ENCODE data around the gene TMEM143.
"Not testable (repeated sequence)": the region's sequence is repeated elsewhere in the genome, so short reads cannot be mapped to it uniquely, and the experiment has no call there.

Gene TMEM143

DNA sequence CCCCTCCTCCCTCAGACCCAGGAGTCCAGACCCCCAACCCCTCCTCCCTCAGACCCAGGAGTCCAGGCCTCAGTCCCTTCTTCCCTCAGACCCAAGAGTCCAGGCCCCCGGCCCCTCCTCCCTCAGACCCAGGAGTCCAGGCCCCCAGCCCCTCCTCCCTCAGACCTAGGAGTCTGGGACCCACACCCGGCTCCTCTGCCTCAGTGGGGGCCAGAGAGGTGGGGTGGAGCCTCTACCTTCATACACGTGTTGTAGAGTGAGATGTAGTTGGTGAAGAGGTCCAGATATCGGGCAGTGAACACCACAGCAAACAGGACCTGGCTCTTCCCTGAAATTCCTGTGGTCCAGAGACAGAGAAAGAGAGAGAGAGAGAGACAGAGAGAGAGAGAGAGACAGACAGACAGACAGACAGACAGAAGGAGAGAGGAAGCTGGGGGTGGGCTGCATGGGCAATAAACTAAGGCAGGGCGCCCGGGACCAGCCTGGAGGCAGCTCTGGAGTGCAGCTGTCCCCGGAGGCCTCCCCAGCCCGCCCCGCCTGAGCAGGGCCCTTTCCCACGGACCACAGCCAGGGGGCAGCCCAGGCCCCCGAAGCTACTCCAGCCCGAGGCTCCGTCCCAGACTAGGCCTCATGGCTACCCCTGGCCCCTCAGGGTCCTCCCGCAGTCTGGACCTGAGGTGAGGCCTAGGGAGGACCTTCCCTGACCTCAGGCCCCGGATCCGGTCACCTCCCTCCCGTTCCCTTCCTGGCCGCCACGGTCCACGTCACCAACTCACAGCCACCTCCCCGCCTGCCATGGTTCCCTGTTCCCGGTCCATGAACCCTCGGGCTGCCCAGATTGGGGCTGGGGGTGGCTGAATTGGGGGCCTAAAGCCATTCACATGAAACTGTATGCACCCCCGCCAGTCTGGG lies 26.7 kb upstream of the TMEM143 start:
- DNase-seq, result peak; percentile 81

DNA sequence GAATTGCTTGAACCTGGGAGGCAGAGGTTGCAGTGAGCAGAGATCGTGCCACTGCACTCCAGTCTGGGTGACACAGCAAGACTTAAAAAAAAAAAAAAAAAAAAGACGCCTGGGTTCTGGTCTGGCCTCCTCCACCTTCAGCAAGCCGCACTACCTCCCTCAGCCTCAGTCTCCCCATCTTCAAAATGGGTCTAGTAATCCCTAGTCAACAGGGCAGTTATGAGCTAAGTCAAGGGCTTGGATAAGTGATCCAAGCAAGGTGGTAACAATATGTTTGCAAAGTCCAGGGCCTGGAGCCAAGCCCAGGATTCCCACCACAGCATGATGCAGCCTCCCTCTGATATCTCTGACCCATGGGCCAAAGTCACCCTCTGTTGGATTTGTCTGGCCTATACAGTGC lies 23.2 kb upstream of the TMEM143 start:
- no peak for DNase-seq

DNA sequence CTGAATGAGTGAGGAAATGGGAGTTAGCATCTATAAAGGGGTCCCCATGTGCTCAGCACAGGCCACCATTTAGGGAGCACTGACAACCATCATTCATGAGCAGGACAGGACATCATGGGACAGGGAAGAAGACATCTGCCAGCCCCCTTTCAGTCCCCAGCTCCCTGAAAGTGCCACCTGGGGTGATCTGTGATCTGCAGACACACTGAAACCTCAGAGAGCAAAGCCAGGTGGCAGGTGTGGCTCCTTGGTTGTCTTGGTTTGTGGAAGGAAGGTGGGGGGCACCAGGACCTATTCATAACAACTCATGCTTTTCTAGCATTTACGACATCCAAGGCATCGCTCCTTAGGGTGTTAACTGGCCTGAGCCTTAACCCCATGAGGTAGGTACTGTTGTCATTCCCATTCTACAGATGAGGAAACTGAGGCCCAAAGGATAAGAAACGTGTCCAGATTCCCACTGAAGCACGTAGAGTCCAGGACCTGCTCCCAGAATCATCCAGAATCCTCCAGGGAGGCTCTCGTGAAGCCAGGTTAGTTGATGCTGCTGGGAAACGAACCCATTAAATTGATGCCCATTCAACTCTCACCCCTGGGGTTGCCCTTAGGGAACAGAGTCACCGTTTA lies 21.8 kb upstream of the TMEM143 start:
- DNase-seq, result no peak

DNA sequence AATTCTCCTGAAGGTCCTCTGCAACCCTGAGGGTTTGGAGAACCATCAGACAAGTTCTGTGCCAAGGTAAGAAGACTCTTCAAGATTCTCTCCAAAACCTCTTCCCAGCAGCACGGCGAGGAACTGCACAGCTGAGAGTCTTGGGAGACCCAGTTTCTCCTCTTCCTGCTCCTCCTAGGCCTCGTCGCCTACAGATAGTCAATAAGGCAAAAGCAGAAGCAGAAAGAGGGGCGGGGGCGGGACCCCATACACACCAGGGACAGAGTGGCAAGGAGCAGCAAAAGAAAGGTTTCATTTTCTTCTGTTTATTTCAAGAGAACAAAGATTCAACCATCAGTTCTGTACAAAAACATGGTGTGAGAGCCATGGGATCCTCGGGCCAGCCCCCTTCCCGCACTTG lies 18.5 kb upstream of the TMEM143 start:
- DNase-seq, result no peak

DNA sequence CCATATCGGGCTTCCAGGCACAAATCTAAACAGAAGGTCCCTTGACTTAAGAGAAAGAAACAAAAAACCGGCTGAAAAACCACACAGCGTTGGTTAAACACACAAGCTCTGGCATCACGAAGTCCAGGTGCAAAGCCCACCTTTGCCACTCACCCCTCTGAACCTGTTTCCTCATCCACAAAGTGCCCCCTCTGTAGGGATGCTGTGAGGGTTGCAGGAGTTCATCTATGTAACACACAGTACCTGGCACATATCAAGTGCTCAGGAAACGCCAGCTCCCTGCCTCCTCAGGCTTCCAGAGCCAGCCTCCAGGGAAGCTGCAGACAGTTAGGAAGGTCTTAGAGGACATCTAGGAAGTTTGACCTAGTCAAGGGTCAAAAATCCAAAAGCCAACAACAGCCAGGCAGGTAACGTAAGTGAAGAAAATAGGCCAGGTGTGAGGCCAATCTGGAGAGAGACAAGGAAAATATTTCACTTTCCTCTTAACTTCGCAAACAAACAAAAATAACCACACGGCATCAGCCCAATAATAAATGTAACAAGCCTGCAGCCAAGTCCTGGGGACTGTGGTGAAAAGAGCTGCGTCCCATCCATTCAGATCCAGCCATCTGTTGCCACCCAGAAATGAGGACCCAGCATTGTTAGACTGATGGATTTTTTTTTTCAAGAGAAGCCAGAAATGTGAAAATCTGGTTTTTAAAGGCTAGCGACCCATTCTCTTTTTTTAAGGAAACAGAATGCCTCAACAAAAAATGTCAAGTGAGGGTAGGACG lies 17.6 kb upstream of the TMEM143 start:
- no peak for DNase-seq

DNA sequence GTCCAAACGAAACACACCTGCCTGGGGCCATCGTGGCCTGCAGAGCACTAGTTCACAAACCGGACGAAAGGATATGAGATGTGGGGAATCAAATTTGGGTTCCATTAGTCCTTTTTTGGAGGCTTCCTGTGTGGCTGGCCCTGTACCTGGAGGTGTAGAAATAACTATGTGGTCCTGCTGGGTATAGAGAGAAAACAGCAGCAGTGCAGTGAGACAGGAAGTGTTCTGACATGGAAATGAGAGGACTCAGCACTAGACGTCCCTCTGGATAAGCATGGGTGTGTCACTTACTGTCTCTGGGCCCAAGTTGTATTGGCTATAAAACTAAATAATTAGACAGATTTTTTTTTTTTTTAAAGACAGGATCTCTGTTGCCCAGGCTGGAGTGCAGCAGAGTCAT lies 15.3 kb upstream of the TMEM143 start:
- no peak for DNase-seq

DNA sequence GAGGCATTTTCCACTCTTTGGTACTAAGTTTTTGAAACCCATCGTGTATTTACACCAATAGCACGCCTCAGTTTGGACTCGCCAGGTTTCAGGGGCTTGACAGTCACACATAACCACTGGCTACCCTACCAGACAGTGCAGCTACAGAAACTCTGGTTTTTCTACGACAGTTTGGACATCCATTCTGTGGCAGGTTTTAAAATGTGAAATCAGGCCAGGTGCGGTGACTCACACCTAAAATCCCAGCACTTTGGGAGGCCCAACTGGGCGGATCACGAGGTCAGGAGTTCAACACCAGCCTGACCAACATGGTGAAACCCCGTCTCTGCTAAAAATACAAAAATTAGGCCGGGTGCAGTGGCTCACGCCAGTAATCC lies 14.4 kb upstream of the TMEM143 start:
- DNase-seq, result no peak

DNA sequence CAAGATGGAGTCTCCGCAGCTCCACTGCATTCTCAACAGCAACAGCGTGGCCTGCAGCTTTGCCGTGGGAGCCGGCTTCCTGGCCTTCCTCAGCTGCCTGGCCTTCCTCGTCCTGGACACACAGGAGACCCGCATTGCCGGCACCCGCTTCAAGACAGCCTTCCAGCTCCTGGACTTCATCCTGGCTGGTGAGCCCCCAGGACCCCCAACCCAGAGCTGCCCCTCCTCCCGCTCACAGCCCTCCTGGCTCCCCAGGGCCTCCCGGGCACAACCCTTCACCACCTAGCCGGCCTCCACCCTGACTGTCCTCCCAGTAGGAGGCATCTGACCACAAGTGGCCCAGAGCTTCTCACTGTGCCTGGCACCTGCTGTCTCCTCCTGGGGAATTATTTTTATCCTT lies 9.8 kb upstream of the TMEM143 start:
- DNase-seq, result no peak

DNA sequence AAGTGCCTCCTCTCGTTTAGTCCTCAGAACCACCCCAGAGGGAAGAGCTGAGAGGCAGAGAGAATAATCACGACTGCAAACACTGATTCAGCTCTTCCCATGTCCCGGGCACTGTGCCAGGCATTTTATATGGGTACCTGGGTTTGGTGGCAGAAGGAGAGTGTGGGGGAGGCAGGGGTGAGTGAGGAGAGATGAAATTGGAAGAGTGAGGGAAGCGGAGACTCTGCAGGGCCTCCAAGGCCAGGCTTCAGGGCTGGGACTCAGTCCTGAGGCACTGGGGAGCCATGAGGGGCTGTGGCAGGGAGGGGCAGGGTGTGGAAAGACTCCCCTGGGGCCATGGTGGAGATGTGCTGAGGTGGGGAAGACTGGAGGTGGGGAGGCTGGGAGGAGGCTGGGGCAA lies 9.2 kb upstream of the TMEM143 start:
- DNase-seq, result no peak

DNA sequence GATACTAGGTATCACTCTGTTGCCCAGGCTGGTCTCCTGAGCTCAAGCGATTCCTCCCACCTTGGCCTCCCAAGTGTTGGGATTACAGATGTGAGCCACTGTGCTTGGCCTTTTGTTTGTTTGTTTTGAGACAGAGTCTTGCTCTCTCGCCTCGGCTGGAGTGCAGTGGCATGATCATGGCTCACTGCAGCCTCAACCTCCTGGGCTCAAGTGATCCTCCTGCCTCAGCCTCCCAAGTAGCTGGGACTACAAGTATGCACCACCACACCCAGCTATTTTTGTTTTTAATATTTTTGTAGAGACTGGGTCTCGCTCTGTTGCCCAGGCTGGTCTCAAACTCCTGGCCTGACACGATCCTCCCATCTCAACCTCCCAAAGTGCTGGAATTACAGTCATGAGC lies 8.0 kb upstream of the TMEM143 start:
- DNase-seq, result not testable (repeated sequence)

DNA sequence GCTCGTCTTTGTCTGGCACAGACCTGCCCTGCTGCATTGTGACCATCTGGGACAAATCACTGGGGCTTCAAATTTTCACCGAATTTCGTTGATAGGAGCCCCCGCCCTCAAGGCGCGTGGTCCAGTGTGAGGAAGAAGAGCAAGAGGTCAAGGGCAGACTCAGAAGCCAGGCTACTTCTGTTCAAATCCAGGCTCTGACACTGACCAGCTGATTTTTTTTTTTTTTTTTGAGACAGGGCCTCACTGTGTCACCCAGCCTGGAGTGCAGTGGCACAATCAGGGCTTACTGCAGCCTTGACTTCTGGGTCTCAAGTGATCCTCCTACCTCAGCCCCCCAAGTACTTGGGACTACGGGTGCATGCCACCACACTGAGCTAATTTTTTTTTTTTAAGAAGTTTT lies 7.6 kb upstream of the TMEM143 start:
- DNase-seq, result no peak

DNA sequence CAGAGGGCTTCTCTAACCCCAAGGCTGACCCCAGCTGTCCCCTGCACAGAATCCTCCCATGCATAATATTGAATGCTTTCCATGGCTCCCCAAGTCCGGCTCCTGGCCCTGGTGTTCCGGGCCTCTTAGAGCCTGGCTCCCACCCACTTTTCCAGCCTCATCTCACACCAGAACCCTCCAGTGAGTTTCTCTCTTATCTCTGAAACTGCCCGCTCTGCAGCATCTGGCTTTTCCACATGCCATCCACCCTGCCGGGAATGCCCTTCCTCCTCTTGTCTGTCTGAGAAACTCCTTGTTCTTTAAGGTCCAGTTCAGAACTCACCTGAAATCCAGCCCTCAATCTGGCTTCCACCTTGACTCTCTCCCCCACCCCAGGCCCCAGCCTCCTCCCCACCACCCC lies 7.2 kb upstream of the TMEM143 start:
- DNase-seq, result no peak

DNA sequence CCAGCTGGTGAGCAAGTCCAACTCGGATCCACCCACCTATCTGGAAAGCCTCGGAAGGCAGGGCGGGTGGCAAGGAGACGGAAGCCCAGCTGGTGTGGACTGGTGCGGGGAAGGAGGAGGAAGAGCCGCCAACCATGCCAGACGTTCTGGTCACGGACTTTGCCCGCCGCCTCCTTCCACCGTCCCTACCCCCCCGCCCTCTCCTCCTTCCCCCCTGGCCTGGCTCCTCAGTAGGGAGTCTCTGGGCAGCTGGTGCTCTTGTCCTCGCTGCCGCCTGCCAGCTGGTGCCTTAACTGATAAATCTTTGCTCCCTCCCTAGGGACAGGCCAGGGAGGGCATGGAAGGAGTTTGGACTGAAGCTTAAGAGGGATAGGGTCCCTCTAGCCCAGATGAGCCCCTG lies 5.2 kb upstream of the TMEM143 start:
- no peak for DNase-seq

DNA sequence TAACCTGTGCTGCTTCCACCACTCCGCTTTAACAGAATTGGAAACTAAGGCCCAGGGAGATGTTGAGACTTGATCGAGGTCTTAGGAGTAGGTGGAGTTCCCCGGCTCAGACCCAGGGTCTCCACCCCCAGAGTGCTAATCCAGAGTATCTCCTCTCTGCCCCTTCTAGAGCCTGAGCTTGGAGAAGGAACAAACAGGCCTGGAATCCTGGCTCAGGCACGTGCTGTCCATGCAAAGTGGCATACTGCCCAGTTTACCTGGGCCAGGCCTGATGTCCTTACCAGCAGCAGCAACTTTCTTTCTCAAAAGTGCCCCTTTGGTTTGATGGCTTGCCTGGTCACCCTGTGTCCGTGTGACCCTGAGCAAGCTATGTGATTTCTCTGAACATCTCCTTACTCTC lies 4.1 kb upstream of the TMEM143 start:
- DNase-seq, result no peak

DNA sequence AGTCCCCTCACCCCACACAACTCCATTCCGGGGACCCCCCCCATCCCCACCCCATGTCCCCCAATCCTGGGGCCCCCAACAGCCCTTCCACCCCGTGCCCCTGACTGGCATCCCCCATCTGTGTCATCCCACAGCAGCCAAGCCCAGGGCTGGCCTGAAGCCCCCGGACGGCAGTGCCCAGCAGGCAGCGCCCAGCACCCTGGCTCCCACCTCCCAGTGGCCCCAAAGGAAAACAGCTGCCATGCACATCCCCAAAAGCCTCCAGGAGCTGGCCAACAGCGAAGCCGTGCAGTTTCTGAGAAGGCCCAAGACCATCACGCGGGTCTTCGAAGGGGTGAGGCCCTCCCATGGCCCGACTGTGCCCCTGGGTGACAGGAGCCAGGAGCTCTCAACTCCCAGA lies 1.9 kb upstream of the TMEM143 start:
- DNase-seq, result no peak

DNA sequence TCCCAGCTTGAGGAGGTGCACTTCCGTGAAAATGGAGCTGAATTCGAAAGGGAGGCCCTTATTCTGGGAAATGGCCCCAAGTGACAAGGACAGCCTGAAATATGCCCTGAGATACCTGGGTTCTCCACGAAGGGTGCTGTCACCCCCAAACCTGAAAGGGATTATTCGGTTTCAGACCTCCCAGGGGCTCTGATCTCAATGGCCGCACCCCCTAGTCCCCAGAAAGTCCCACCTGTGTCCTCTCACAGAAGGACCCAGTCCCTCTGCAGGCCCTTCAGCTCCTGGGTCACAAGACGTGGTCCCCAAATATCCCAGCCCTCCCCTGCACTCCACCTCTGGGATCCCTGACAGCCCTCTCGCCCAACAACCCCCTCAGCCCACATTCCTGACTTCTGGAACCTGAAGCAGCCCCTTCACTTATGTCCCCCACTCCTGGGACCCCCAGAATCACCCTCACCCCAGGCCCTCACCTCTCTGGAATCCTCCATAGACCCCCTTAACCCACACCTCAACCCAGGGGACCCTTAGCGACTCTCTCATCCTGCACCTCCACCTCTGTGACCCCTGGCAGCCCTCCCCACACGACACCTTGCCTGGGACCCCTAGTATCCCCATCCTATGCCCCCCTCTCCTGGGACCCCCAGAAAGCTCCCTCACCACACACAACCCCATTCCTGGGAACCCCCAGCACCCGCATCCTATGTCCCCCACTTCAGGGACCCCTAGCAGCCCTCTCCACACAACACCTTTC lies 1.0 kb upstream of the TMEM143 start:
- no peak for DNase-seq

DNA sequence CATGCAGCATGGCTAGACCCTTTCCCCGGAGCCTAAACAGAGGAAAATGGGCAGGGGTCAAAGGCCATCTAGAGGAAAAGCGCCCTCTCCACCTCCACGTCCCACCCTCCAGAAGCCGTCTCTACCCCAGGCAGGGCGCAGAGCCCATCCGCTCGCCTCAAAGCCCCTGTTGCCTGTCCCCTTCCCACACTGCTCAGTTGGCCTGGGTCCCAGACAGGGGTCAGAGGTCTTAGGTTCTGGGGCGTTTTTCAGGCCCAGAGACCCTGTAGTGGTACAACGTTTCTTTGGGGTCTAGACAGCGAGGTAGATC lies 285 bp downstream of the TMEM143 start:
- DNase-seq, result no peak

DNA sequence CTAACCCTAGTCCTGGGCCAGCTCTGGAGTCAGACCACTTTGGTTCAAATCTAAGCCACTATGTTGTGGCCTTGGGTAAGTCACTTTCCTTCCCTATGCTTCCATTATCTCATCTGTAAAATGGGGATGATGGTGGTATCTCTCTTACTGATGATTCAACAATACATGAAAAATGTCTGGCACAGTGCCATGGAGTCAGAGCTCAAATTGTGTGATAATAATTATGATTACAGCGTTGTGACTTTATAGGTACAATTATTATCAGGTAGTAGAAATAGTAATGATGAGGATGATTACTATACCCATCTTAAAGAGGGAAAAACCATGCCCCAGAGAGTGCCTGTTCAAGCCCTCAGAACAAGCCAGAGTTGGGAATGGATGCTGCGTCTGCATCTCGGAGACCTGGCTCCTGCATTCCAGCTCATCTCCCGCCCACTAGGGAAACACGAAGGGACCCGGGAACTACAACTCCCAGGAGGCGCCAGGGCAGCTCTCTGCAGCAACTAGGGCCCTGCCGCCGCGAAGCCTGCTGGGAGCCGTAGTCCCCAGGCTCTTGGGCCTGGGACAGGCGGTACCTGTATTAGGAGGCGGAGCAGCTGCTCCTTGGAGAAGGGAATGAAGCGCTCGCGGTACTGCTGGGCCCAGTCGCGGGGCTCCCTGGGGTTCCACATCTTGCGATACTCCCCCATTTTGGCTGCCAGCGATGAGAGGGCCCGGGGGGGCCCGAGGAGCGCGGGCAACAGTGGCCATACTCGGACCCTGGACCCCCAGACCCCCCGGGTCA lies 832 bp downstream of the TMEM143 start:
- peak; percentile 94 for DNase-seq

DNA sequence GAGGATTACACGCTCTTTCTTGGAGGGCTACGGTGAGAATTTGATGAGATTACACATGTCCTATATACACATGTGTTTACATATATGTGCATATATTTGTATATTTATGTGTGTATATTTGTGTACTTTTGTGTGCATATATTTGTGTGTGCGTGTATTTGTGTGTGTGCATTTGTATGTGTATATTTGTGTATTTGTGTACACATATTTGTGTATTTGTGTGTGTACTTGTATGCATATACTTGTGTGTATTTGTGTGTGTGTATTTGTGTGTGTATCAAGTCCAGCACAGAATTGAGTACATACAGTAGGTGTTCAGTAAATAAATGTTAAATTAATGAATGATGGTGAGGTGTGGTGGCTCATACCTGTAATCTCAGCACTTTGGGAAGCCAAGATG lies 1.8 kb downstream of the TMEM143 start:
- no peak for DNase-seq

DNA sequence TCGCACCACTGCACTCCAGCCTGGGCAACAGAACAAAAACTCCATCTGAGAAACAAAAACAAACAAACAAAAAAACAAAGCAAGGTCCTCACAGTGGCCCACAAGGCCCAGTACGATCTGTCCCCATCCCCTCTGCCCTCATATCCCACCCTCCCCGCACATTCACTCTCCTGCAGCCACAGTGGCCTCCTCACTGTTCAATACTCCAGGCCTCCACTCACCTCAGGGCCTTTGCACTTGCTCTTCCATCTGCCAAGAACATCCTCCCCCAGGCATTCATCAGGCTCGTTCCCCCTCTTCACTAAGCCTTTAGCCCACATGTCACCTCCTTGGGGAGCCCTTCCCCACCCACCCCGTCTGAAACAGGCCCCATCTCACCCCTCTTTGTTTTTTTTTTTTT lies 4.6 kb downstream of the TMEM143 start:
- DNase-seq, result no peak

DNA sequence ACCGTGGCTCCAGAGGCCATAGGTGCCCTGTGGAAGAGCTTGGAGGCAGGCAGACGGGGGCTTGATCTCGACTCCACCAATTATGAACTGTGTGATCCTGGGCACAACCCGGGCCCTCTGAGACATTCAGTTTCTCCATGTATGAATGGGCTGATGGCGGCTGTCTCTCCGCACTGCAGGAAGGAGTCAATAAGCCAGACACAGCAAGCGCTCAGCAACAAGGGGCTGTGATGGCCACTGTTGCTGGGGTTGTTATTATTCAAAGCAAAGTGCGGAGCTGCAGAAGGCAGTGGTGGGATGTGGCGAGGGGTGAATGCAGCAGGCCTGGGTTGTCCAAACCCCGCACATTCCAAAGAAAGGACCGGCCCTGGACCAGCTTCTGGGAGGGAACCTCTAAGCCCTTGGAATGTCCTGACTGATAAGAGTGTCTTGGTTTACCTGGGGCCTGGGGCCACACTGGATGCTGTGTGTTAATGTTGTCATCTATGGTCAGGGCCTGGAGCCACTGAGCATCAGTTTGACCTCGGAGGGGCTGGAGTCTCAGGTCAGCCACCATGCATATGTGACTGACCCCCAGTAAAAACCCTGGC lies 8.3 kb downstream of the TMEM143 start:
- DNase-seq, result no peak

DNA sequence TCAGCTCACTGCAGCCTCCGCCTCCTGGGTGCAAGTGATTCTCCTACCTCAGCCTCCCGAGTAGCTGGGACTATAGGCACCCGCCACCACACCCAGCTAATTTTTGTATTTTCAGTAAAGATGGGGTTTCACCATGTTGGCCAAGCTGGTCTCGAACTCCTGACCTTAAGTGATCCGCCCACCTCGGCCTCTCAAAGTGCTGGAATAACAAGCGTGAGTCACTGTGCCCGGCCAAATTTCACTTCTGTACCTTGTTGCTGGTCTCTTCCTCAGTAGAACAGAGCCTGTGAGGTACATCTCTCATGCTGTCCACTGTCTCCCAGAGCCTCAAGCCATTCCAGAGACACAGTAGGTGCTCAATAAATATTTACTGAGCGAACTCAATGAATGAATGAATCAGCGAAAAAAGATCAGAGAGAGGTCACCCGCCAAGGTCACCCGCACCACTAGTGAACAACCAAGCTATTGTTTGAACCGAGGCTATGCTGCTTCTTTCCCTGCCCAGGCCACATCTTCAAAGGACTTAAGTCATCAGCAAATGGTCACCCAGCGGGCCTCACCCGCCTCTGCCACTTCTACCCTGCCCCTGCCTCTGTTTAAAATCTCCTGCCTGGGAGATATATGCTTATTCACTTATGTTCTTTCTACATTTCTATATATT lies 9.3 kb downstream of the TMEM143 start:
- DNase-seq, result no peak
